IMR-90 (cell line): Measurements from ENCODE around the gene ERC2.

Source experiments
- BHLHE40 ChIP-seq: fragments of 150-350 bp; IDR thresholded peaks from 2 replicates; pipeline ENCODE4 v1.6.1; 2016; ENCODE audit warnings: mild to moderate bottlenecking, low read depth, low read length
- ELK1 ChIP-seq: fragments of 150-350 bp; IDR thresholded peaks from 2 replicates; pipeline ENCODE4 v1.6.1; 2016; ENCODE audit warnings: low read depth, mild to moderate bottlenecking, low read length, moderate library complexity, borderline replicate concordance
- MAZ ChIP-seq: IDR thresholded peaks from 2 replicates; pipeline ENCODE4 v1.6.1; 2012; ENCODE audit warnings: low read depth, mild to moderate bottlenecking, low read length, improper control_type of control experiment, moderate library complexity, borderline replicate concordance
- POLR2A ChIP-seq: IDR thresholded peaks from 2 replicates; pipeline ENCODE4 v1.6.1; 2012; ENCODE audit warnings: mild to moderate bottlenecking, low read depth, low read length
- RFX5 ChIP-seq: IDR thresholded peaks from 2 replicates; pipeline ENCODE4 v1.8.0; 2012; ENCODE audit warnings: low read depth, mild to moderate bottlenecking, low read length, moderate library complexity
- SMC3 ChIP-seq: fragments of 150-350 bp; IDR thresholded peaks from 2 replicates; pipeline ENCODE4 v1.6.1; 2016; ENCODE audit warnings: low read depth, mild to moderate bottlenecking, antibody characterized with exemption, low read length, moderate library complexity
- TF ChIP-seq, protein P1 (sequence below): conservative IDR thresholded peaks from 2 replicates; pipeline ENCODE4 v1.5.1; 2012; ENCODE audit warnings: mild to moderate bottlenecking, low read depth, low read length, improper control_type of control experiment
- TF ChIP-seq, protein P2 (sequence below): fragments of 150-350 bp; IDR thresholded peaks from 2 replicates; pipeline ENCODE4 v1.6.1; 2017; ENCODE audit warnings: mild to moderate bottlenecking, antibody characterized with exemption, low read length, low read depth

DNA sequence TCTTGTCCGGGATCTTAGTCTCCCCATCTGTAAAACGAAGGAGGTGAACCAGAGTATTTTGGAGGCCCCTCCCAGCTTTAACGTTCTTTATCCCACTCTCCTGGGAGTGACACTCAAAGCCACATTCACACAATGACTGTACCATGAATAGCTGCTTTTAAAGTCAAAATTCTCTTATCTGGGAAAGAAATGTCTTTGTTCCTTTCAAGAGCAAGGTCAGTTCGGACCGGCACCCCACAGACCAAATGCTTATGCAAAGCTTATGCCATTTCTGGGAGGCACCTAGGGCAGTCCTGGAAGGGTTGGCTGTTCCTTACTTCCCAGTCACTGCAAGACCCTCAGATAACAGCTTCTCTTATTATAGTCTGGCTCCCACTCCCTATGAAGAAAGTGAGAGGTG lies 927.7 kb downstream of the ERC2 start:
- TF ChIP-seq POLR2A (no peak), ELK1 (no peak), RFX5 (no peak), SMC3 (no peak), BHLHE40 (no peak), MAZ (no peak)
- TF ChIP-seq, protein P1, sequence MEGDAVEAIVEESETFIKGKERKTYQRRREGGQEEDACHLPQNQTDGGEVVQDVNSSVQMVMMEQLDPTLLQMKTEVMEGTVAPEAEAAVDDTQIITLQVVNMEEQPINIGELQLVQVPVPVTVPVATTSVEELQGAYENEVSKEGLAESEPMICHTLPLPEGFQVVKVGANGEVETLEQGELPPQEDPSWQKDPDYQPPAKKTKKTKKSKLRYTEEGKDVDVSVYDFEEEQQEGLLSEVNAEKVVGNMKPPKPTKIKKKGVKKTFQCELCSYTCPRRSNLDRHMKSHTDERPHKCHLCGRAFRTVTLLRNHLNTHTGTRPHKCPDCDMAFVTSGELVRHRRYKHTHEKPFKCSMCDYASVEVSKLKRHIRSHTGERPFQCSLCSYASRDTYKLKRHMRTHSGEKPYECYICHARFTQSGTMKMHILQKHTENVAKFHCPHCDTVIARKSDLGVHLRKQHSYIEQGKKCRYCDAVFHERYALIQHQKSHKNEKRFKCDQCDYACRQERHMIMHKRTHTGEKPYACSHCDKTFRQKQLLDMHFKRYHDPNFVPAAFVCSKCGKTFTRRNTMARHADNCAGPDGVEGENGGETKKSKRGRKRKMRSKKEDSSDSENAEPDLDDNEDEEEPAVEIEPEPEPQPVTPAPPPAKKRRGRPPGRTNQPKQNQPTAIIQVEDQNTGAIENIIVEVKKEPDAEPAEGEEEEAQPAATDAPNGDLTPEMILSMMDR: no peak
- TF ChIP-seq, protein P2, sequence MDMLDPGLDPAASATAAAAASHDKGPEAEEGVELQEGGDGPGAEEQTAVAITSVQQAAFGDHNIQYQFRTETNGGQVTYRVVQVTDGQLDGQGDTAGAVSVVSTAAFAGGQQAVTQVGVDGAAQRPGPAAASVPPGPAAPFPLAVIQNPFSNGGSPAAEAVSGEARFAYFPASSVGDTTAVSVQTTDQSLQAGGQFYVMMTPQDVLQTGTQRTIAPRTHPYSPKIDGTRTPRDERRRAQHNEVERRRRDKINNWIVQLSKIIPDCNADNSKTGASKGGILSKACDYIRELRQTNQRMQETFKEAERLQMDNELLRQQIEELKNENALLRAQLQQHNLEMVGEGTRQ: no peak
